Cardiac fibroblast (primary cell): ENCODE measurements around the gene AHI1.
"Not testable (repeated sequence)": the region's sequence is repeated elsewhere in the genome, so short reads cannot be mapped to it uniquely, and the experiment has no call there.

ENCODE experiments used
- DNase-seq, 2 donors: peaks; one replicate each; pipeline versions ENCODE4 v3.0.0 to v3.0.0-alpha.2; 2010; ENCODE audit warnings: low read depth in 2 of 2
- H3K4me3 ChIP-seq, 2 donors: replicated peaks in 1 of 2; 1 replicate in 1 of 2; 2 replicates in 1 of 2; pipeline ENCODE4 v1.5.1; 2011; ENCODE audit warnings: low read depth in 2 of 2, low read length in 2 of 2, mild to moderate bottlenecking in 2 of 2, moderate library complexity in 1 of 2
- TF ChIP-seq, protein P1 (sequence below): IDR thresholded peaks from one replicate; pipeline ENCODE4 v1.5.1; 2011; ENCODE audit warnings: low read depth, mild to moderate bottlenecking, low read length, inconsistent platforms

Gene AHI1

GRCh38 chr6:135257631-135258405, 239.7 kb downstream of the AHI1 start:
- TF ChIP-seq, protein P1, sequence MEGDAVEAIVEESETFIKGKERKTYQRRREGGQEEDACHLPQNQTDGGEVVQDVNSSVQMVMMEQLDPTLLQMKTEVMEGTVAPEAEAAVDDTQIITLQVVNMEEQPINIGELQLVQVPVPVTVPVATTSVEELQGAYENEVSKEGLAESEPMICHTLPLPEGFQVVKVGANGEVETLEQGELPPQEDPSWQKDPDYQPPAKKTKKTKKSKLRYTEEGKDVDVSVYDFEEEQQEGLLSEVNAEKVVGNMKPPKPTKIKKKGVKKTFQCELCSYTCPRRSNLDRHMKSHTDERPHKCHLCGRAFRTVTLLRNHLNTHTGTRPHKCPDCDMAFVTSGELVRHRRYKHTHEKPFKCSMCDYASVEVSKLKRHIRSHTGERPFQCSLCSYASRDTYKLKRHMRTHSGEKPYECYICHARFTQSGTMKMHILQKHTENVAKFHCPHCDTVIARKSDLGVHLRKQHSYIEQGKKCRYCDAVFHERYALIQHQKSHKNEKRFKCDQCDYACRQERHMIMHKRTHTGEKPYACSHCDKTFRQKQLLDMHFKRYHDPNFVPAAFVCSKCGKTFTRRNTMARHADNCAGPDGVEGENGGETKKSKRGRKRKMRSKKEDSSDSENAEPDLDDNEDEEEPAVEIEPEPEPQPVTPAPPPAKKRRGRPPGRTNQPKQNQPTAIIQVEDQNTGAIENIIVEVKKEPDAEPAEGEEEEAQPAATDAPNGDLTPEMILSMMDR, result no peak
- H3K4me3 ChIP-seq, result no peak overlapping the region
- peak in 1 of 2 donors; percentile 13 for DNase-seq

- TF ChIP-seq, protein P1, result no peak
- no peak overlapping the region for H3K4me3 ChIP-seq
- DNase-seq, result no peak
Measured at GRCh38 chr6:135256866-135257265, 240.7 kb downstream of the AHI1 start.

- TF ChIP-seq, protein P1, result no peak
- no peak overlapping the region for H3K4me3 ChIP-seq
- DNase-seq, result no peak
Measured at GRCh38 chr6:135254471-135254870, 243.1 kb downstream of the AHI1 start.

DNA sequence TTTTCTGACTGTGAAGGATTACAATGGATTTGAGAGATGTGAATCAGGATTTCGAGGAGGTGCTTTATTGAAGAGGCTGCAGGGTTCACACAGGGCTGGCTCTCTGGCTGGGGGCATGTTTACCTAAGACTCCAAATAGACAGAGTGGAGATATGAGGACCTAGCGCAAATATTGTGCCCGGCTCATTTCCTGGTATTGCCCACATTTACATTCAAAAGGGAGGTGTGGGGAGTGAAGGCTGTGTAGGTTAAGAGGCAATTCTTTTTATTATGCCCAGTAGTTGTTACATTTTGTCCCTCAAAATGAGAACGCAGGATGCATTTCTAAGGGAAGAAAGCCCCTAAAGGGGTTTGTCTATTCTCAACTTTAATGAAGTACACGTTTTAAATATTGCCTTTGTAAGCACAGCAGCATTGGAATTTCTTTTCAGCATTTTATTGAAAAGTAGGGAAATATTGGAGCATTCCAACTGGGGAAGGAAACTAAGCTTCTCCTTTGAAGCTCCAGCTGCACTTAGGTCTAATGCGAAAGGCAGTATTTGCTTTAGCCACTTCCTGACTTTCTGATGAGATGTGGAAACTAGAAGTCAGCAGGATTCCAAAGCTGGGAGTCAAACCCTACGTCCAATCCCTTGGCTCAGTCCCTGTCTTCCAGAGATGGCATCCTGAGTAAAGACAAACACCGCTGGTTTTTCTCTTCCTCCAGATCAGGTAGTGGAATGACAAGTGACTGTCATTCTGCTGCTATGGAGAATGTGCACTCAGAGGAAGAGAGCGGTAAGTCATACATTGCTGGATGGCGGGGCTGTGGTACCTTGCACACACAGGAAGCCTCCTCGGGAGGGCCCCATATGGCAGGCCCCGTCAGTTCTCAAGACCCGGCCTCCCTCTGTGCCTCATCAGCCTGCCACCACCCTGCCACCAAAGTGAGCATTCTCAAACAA, 245.8 kb downstream of the AHI1 start:
- TF ChIP-seq, protein P1, result no peak
- peak in 1 of 2 donors; percentile 37 for DNase-seq
- no peak overlapping the region for H3K4me3 ChIP-seq

DNA sequence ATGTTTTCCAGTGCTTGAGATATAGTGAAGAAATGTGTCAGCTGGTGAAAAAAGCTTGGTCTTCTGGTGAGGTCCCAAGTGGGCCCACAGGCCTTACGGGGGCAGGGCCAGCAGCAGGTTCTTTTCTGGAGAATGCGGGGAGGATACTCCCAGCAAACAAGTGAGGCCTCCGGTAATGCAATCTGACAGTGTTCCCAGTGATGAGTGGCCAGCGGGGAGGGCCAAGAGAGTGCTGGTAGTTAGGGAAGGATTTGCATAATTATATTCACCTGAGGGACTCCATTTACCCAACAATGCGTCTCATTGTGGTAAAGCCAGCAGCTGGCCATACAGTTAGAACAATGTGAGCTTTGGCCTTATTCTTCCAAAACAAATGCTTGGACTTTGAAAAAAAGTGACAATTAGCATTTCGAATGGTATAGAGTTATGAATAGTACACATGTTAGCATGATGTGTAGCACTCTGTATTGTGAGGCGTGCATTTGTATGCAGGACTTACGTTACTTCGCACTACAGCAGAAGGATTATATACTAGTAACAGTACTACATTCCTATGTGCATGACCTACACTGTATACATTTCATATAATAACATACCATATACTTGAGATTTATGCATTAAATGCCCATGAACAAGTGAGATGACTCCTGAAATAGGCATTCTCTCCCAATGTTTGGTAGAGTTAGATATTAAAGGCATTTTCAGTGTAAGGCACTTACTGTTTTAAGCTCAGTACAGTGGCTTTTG, 246.6 kb downstream of the AHI1 start:
- no peak for DNase-seq
- H3K4me3 ChIP-seq, result no peak overlapping the region
- TF ChIP-seq, protein P1, result no peak

- TF ChIP-seq, protein P1, result no peak
- H3K4me3 ChIP-seq, result no peak overlapping the region
- peak in 1 of 2 donors; percentile 18 for DNase-seq
Measured at GRCh38 chr6:135250234-135250633, 247.3 kb downstream of the AHI1 start.

- not testable (repeated sequence) for DNase-seq, H3K4me3 ChIP-seq
Measured at GRCh38 chr6:135246412-135247012, 251.0 kb downstream of the AHI1 start.
